Superior temporal gyrus (tissue), 1 donor: ENCODE results near the gene AKAP11.
"Not testable (repeated sequence)": the region's sequence is repeated elsewhere in the genome, so short reads cannot be mapped to it uniquely, and the experiment has no call there.

Source experiments
- DNase-seq: peaks from one replicate; pipeline ENCODE4 v3.0.0-alpha.2; 2016; ENCODE audit errors: extremely low spot score

The AKAP11 gene, protein sequence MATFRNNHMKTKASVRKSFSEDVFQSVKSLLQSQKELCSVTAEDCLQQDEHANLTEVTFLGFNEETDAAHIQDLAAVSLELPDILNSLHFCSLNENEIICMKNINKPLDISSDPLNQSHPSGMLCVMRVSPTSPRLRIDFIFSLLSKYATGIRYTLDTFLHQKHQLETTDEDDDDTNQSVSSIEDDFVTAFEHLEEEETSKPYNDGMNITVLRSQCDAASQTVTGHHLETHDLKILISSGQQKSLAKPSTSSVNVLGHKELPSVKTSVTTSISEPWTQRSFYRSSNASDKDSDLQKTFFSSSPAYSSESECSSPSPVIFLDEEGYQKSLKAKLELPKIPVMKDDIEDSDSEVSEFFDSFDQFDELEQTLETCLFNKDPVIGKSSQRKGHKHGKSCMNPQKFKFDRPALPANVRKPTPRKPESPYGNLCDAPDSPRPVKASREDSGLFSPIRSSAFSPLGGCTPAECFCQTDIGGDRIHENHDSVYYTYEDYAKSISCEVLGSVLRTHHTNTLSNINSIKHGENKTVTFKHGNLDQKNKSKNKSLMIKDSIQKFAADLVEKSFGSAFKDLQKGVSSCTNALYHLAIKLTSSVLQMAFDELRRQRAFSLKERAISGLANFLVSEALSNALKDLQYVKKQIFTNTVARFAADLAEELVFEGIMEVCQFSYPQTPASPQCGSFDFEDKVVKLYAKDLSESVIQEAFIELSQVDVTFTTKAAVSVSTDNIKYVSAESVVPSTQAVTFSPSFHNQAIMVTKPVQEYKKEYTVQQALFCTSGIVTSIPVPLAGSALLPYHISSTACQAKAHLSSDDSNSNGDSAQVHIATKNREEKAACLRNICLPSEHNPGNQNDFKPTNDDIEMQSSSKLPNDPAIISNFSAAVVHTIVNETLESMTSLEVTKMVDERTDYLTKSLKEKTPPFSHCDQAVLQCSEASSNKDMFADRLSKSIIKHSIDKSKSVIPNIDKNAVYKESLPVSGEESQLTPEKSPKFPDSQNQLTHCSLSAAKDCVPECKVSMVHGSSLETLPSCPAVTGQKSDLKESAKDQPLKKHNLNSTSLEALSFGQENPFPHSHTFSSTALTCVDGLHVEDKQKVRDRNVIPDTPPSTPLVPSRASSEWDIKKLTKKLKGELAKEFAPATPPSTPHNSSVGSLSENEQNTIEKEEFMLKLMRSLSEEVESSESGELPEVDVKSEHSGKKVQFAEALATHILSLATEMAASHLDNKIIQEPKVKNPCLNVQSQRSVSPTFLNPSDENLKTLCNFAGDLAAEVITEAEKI (N-terminal part only)

DNA sequence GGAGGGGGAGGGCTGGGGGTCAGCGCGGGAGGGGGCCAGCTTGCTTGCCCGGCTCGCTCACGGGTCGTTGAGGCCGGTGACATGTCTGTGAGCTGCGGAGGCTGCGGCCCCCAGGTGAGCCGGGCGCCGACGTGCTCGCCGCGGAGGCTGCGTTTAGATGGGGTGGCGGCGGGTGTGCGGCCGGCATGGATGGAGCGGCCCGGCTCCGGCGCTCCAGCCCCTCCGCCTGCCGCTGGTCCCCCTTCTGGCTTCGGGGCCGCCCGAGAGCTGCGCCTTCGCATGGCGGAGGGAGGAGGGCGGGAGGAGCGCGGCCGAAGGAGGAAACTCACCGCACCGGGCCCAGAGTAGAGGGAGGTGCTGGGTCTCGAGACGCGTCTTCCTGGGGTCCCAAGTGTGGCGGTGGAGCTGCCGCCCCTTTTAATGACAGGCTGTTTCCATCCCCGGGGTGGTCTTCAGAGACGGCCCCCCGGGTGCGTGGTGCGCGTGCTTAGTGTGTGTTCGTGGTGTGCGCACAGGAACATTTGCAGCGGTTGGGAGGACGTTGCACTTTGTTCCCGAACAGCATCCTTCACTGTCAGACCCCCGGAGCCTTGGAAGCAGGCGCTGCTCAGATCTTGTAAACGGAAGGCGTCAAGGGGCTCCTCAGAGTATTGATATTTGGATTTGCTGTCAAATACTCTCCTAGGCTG, at the start of gene AKAP11:
AKAP11 (plus strand) TSS at position 38 of the 689 bp plus-strand sequence. CDS start 14,197 bp downstream, outside the sequence.
- DNase-seq = peak; percentile 34

DNA sequence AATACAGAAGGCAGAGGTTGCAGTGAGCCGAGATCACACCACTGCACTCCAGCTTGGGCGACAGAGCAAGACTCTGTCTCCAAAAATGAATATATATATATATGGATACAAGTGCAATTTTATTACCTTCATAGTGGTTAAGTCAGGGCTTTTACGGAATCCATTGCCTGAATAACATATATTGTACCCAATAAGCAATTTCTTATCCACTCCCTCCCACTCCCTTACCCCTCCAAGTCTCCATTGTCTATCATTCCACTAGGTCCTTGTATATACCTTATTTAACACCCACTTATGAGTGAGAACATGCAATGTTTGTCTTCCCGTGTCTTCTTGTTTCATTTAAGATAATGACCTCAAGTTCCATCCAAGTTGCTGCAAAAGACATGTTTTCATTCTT, 48.3 kb upstream of the AKAP11 start:
- no peak for DNase-seq

DNA sequence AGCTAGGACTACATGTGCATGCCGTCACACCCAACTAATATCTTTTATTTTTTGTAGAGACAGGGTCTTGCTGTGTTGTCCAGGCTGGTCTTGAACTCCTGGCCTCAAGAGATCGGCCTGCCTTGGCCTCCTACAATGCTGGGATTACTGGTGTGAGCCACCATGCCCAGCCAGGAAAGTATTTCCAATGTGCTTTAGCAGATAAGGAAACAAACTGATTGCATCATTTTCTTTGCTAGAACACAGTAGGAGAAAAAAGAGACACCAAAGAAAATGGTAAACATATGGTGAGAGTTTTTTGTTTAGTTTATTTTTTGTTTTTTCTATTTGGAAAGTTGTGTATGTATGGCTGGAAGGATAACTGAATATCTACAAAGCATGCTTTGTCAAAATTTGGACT, 46.9 kb upstream of the AKAP11 start:
- no peak for DNase-seq

DNA sequence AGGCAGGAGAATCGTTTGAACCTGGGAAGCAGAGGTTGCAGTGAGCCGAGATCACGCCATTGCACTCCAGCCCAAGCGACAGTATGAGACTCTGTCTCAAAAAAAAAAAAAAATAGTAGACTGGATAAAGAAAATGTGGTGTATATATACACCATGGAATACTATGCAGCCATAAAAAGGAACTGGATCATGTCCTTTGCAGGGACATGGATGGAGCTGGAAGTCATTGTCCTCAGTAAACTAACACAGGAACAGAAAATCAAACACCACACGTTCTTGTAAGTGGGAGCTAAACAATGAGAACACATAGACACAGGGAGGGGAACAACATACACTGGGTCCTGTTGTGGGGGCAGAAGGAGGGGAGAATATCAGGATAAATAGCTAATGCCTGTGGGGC, 45.2 kb upstream of the AKAP11 start:
- DNase-seq = not testable (repeated sequence)

DNA sequence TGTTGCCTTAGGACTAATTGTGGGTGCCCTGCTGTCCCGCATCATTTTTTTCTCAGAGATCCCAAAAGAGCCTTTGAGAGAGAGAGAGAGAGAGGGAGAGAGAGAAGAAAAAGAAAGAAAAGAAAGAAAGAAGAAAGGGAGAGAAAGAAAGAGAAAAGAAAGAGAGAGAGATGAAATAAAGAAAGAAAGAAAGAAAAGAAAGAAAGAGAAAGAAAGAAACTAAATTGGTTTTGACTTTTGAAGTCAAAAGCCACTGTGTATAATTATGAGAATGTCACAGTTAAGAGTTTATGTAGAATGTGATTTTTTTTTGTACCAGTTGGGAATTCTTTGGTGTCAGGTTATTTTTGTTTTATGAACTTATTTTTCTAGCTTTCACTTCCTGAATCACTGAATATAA, 43.4 kb upstream of the AKAP11 start:
- no peak for DNase-seq

DNA sequence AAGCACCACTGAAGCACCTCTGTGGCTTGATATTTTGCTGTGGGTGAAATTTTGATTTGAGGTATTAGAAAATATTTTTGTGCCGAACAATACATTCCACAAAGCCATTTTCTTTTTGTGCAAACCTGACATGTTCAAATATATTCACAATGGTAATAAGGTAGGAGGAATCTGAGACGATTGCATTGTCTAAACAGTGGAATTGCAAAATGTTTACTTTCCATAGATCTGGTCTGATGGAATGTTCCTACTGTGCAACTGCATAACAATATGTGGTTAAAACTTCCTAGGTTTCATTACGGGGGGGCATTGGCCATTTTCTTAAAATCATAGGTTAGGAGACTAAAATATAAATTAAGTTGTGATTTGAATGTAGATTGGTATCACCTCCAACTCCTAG, 42.7 kb upstream of the AKAP11 start:
- DNase-seq = no peak

DNA sequence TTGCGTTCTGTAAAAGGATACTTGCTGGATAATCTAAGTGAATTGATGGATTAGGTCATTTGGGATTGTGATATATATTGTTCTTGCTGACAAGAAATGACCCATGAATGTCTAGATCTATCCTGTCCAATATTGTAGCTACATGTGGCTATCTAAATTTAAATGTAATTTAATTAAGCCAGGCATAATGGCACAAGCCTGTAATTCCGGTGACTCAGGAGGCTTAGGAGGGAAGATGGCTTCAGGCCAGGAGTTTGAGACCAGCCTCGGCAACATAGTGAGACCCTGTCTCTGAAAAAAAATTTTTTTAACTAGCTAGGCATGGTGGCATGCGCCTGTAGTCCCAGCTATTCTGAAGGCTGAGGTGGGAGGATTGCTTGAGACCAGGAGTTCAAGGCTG, 39.3 kb upstream of the AKAP11 start:
- no peak for DNase-seq

DNA sequence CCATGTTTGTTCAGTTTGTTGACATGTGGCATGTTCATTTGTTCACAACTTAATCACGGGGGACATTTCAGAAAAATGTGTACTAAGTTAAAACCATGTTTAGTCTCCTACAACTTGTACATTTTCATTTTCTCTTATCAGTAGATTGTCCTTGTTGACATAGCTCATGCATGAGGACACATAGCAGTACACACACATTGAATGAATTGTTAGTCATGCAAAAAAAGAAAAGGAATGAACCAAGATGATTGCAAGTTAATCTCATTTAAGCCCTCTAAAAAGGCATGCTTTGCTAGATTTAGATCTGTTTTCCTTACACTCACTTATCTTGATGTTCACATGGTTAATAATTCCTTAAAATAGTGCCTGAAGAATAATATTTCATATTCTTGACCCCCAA, 38.2 kb upstream of the AKAP11 start:
- DNase-seq = no peak

DNA sequence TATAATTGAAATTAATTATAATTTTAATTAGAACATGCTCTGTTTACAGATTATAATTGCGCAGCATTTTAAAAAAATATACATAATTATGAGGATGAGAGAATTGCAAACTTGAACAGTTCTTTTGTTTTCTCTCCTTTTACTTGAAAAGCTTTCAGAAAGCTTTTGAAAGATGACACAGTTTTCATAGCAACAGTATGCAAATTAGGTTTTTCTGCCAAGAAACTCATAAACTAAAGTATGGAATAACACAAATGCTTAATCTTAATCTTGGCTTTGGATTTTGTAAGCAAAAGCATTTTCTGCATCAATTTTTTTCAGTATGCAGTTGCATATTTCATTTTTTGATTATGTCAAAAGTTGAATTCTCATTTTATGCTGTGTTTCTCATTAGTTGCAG, 32.8 kb upstream of the AKAP11 start:
- DNase-seq = peak; percentile 35

DNA sequence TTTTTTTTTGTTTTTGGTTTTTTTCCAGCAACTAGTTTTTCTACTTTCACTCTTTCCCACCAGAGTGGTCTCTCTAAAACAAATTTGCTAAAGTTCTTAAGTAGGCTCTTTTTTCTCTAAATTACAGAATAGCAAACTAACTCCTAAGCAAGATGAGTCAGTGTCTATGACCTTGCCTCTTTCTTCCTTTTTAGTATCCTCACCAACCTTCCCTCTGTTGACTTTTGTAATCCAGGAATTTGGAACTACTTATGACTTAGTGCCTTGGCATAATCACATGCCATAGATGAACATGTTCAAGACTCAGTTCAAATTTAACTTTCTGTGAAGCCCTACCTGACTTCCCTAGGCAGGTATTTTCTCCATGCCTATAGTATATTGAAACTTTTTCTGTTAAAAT, 32.3 kb upstream of the AKAP11 start:
- no peak for DNase-seq

DNA sequence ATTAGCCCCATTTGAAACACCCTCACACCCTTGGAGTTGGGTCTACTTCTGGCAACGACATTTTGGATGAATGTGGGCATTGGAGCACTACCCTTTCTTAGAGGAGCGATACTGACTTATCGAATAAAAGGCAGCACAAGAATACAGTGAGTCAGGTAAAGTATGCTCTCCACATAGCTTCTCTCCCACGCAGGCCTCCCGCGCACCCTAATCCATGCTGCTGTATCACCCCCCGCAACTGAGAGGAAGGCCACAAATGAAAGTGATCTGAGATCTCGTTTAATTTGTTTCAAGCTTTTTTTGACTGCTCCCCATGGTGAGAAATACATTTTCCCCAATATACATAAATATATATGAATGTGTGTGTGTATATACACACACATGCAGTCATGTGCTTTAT, 25.4 kb upstream of the AKAP11 start:
- DNase-seq = no peak

DNA sequence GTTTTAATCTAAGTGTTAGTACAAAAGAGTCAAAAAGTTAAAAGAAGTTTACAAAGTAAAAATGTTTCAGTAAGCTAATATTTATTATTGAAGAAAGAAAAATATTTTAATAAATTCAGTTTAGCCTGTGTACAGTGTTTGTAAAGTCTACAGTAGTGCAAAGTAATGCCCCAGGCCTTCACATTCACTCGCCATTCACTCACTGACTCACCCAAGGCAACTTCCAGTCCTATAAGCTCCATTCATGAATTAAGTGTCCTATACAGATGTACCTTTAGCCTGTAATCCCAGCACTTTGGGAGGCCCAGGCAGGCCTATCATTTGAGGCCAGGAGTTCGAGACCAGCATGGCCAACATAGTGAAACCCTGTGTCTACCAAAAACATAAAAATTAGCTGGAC, 24.1 kb upstream of the AKAP11 start:
- no peak for DNase-seq

DNA sequence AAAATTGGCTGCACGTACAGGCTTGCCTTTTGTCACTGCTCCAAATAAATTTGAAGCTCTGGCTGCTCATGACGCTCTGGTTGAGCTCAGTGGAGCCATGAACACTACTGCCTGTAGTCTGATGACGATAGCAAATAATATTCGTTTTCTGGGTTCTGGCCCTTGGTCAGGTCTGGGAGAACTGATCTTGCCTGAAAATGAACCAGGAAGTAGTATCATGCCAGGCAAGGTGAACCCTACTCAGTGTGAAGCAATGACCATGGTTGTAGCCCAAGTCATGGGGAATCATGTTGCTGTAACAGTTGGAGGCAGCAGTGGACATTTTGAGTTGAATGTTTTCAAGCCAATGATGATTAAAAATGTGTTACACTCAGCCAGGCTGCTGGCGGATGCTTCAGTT, 16.1 kb upstream of the AKAP11 start:
- no peak for DNase-seq

DNA sequence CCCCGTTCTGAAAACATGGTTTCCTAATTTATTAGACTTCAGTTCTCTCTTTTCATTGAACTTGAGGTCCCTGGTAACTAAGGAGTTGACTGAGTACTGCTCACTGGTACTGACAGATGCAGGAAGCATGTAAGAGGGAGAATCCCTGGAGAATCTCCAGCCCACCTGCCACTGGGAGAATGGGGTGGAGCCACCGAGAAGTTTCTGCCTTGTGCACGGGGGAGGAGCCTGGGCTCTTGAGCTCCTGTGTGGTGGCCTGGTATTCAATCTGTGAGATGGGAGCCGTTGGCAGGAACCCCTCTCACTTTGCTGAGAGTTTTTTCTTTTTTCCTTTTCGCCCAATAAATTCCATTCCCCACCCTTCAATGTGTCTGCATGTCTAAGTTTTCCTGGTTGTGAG, 13.2 kb upstream of the AKAP11 start:
- no peak for DNase-seq

DNA sequence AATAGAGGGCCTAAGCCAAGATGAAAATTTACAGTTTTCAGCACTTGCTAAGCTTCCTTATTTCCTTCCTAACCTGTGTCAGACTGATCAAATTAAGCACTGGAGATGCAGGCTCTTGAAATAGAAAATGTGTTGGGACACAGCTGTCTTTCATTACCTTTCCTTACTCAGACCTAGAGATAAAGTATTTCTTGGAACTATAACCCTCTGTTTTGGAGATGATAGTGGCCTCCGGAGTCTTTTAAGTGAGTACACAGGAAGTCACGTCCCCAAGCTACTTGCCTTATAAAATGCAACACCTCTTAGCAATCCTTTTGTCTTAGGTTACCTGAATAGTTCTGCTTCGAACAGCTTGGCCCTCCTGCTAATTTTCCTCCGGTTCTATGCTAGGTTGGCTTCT, 12.4 kb upstream of the AKAP11 start:
- no peak for DNase-seq

DNA sequence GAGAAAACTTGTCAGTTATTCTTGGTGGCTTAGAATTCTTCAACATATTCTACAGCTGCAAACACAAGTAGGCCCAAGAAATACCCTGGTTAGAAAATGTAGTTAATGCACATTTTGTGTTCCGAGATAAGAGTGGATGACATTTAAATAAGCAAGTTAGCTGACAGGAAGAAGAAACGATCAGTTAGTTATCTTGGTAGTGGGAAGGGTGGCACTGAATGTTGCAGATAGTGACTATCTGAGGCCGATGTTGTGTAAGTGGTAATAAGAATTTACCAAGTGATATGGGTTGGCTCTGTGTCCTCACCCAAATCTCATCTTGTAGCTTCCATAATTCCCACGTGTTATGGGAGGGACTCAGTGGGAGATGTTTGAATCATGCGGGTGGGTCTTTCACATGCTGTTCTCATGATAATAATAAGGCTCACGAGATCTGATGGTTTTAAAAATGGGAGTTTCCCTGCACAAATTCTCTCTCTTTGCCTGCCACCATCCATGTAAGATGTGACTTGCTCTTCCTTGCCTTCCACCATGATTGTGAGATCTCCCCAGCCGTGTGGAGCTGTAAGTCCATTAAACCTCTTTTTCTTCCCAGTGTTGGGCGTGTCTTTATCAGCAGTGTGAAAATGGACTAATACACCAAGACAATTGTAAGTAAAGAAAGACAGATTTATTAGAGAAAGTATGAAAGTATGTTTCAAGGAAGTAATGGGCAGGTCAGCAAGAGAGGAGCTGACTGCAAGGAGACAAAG, 10.9 kb upstream of the AKAP11 start:
- no peak for DNase-seq

DNA sequence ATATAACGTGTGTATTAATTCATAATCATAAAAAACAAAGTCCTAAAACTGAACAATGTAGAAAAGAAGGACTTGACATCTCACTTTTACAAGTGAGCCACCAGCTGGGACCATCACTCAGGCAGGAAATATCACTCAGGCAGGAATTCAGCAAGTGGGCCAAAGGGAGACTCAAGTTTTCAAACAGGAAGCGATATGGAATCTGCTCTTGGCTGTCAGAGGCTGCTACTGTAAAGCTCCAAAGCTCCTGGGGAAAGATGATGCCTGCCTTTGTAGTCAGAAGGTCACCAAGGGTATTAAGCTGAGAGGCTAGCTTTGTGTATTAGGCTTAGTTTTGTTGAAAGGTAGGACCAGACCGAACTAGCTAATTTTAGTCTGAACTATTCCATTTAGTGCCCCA, 5.5 kb upstream of the AKAP11 start:
- no peak for DNase-seq

DNA sequence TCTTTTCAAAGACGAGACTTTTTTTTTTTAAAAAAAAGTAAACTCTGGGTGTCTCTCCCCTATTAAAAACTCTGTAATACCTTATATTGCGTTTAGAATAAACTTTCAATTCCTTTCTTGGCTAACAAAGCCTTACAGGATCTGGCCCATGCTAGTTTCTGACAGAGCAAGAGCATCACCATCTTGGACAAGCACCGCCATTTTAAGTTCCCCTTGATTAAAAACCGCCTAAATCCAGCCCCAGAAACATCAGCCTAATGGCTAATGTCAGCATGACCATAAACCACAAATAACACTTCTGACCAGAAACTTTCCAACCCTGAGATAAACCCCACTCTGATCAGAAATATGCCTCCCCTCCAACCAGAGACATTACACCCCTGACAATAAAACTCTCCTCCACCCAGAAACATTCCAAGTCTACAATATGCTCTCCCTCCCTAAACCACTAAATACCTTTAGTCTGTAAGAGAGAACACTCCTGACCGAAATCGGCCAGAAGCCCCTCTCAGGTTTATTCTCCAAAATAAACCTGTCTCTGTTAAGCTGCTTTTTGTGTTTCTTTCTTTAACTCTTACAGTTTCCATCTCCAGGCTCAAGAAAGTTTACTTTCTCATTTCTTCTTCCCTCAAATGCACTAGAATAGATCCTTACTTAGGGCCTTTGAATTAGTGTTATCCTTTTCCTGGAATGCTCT, 1.6 kb upstream of the AKAP11 start:
- DNase-seq = no peak

DNA sequence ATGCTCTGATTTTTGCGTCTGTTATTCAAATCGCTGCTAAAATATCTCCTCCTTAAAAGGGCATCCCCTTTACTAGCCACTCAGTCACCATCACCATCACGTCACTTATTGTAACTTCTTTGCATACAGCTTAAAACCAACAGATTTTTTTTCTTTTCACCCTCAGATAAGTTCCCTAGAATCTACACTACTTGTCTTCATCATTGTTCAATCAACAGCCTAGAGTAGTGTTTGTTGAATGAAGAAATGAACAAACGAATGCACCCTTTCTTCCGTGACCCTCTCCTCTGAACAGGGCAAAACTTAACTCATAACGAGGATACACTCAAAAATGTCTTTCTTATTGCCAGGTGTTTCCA, 1.1 kb upstream of the AKAP11 start:
- no peak for DNase-seq
